Esophagus squamous epithelium (tissue), 4 donors: ENCODE results near the gene LDLRAD4.

ENCODE experiments used
- POLR2A ChIP-seq, 4 donors: fragments of 450-650 bp; IDR thresholded peaks; one replicate each; pipeline ENCODE4 v1.6.1; 2017; ENCODE audit warnings: antibody characterized with exemption in 4 of 4, mild to moderate bottlenecking in 4 of 4, moderate library complexity in 3 of 4
- TF ChIP-seq, protein P1 (sequence below), 6 experiments: fragments of 450-650 bp in 4 of 6; fragments of 200-600 bp in 2 of 6; sonication (generic) in 2 of 6; IDR thresholded peaks; one replicate each; pipeline ENCODE4 v1.5.1; 2016 to 2019; ENCODE audit warnings: antibody characterized with exemption in 6 of 6, mild to moderate bottlenecking in 4 of 6, moderate library complexity in 4 of 6

DNA sequence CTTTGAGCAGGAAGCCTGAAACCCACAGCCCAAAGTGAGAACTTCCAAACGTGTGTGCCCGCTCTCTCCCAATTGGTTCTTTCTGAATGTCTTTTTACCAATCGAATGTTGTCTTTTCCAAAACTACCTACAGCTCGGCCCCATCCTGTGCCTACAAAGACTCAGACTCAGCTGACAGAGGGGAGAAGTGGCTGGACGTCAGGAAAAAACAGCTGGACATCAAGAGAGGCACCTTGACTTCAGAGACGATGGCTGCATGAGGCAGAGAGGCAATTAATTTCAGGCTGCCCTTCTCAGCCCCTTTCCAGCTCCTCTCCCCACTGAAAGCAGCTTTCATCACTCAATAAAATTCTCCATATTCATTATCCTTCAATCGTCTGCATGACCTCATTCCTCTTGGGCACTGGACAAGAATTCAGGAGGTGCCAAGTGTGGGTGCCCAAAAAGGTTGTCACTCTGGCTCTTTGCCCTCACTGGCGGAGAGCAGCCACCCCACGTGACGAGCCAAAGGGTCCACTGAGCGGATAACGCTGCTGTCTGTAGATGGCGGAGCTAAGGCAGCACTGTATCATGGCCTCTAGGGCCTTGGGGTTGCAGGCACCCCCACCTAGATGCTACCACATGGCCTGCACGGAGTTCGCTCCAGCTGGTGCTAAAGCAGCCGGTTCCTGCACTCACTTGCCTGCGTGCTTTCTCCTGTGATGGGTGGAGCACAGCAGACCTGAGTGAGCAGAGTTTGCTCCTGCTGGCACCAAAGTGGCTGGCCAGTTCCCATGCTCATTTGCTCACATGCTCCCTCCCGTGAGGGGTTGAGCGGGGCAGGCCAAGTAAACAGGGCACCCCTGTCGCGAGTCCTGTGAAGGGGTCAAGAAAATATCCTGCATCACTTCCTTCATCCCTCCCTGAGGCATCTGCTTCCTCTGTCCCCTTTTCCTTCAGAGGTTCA, 469.9 kb downstream of the LDLRAD4 start:
- no peak for TF ChIP-seq POLR2A (IDR thresholded peaks at IDR 0.05)
- TF ChIP-seq, protein P1, sequence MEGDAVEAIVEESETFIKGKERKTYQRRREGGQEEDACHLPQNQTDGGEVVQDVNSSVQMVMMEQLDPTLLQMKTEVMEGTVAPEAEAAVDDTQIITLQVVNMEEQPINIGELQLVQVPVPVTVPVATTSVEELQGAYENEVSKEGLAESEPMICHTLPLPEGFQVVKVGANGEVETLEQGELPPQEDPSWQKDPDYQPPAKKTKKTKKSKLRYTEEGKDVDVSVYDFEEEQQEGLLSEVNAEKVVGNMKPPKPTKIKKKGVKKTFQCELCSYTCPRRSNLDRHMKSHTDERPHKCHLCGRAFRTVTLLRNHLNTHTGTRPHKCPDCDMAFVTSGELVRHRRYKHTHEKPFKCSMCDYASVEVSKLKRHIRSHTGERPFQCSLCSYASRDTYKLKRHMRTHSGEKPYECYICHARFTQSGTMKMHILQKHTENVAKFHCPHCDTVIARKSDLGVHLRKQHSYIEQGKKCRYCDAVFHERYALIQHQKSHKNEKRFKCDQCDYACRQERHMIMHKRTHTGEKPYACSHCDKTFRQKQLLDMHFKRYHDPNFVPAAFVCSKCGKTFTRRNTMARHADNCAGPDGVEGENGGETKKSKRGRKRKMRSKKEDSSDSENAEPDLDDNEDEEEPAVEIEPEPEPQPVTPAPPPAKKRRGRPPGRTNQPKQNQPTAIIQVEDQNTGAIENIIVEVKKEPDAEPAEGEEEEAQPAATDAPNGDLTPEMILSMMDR (IDR thresholded peaks at IDR 0.05): no peak
